HG03521 (cell line): Measurements from ENCODE around the gene SV2A.
"Not testable (repeated sequence)": the region's sequence is repeated elsewhere in the genome, so short reads cannot be mapped to it uniquely, and the experiment has no call there.

Experiments
- ATAC-seq: cut with Tn5 transposase; IDR thresholded peaks from one replicate; pipeline ENCODE4 v1.9.1; 2021; ENCODE audit warnings: mild to moderate bottlenecking, moderate library complexity; ENCODE audit not compliant: unreplicated experiment

Gene SV2A

DNA sequence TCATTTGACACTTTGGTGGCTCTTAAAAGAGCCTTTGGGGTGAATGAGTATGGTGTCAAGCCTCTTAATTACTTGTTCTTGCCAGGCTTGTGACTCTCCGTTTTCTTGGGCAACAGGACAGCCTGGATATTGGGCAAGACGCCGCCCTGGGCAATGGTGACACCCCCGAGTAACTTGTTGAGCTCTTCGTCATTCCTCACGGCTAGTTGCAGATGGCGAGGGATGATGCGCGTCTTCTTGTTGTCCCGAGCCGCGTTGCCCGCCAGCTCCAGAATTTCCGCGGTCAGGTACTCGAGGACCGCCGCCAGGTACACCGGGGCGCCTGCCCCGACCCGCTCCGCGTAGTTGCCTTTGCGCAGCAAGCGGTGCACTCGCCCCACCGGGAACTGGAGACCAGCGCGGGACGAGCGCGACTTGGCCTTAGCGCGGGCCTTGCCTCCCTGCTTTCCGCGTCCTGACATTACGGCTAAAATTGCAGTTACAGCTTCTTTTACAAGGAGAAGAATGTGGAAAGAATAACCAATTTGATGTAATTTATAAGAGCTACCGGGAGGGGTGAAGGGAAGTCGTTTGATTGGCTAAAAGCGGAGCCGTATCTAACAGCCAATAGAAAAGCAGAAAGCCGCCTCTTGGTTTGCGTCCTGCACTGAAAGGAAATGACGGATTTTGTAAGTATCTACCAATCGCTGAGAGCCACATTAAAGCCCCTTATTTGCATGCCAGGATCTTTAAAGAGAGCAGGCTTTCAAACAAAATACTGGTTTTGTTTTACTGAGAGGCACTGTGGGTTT lies 30.0 kb downstream of the SV2A start:
- peak; percentile 37 for ATAC-seq

DNA sequence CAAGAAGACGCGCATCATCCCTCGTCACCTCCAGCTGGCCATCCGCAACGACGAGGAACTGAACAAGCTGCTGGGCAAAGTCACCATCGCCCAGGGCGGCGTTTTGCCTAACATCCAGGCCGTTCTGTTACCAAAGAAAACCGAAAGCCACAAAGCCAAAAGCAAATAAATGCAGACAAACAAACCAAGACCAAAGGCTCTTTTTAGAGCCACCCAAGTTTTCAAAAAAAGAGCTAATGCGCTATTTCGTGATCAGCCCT lies 30.5 kb downstream of the SV2A start:
- ATAC-seq: not testable (repeated sequence)

DNA sequence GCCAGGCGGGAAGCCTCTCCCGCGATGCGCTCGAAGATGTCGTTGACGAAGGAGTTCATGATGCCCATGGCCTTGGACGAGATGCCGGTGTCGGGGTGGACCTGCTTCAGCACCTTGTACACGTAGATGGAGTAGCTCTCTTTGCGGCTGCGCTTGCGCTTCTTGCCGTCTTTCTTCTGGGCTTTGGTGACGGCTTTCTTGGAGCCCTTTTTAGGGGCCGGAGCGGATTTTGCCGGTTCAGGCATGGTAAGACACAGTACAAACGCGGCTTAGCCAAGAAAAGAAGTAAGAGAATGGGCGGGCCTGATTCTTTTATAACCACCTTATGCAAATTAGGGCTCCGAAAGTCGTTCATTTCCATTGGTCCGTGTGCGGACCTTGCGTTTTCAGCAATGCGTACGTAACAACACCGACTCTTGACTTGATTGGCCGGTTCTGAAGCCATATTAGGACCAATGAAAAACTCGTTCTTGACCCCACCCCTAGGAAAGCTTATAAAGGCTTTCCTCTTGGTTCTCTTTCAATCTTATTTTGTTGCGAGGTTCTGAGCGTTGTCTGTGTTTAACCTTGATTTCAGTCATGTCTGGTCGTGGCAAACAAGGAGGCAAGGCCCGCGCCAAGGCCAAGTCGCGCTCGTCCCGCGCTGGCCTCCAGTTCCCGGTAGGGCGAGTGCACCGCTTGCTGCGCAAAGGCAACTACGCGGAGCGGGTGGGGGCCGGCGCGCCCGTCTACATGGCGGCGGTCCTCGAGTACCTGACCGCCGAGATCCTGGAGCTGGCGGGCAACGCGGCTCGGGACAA lies 31.0 kb downstream of the SV2A start:
- ATAC-seq: peak; percentile 59

DNA sequence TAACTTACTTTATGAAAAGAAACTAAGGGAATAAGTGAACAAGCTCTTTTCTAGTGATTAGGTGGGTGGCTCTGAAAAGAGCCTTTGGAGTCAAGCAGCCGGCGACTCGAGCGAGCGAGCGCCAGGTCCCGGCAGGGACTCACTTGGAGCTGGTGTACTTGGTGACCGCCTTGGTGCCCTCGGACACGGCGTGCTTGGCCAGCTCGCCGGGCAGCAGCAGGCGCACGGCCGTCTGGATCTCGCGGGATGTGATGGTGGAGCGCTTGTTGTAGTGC lies 31.6 kb downstream of the SV2A start:
- ATAC-seq: not testable (repeated sequence)

DNA sequence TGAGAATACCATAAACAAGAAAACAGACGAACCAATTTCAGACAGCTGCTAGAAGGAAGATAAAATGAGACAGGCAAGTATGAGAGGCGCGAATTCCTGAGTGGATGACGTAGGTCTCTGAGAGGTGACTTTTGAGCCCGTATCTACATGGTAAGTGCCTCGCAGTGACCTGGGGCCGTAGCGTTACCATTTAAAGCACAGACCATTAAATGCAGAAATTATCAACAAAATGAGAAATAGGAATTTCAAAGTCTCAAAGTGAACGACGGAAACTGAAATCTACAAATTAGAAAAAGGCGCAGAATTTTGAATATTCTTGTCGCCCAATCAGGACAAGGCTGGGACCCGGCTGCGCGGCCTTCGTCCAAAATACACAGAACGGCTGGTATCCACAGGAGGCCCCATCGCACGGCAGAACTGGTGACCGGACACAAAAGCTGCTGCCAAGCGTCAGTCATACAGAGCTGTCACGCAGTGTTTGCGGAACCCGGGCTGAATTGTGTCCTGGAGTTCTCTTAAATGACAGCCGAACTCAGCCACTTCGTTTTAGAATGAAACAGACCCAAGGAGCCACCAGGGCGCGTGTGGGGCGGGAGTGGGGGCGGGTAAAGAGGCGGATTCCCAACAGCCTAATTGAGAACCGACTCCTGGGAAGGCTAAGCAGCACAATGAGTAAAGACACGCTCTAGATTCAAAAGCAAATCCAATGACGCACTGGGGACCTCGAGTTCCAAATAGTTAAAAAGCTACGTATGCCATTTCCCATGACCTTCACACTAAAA lies 32.1 kb downstream of the SV2A start:
- no peak for ATAC-seq

DNA sequence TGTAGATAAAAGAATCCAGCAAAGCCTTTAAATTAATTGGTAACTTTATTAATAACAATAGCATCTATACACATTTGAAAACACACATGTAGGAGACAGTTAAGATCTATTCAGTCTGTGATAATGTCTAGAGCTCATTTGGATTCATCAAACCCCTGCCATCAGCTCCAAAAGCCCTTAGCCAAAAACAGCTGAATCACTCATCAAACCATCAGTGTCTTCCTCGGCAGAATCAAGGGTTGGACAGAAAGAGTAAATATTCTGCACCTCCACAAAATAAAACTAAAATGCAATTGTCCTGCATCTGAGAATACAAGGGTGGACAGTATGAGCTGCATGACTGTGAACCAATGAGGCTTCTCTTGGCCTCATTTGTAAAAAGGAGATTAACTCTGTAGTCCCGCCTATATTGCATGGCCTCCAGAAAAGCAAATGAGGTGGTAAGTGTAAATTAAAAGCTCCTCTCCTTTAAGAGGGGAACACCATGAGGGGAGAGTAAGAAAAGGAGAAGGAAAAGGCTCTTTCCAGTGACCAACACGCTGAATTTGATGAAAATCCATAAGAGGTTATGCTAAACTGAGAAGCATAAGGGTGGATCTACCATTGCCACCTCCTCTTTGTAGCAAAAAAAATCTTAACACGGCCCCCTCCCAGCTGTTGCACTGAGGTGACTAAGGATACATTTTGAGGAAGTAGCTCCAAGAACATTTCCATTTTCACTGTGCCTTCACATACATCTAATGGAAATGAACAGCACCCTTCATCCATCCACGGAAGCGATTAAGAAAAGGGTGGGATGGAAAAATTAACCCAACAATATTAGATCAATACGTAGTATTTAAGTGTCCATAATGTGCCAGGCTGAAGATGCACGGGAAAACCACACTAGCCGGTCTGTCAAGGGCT lies 33.0 kb downstream of the SV2A start:
- ATAC-seq: no peak

DNA sequence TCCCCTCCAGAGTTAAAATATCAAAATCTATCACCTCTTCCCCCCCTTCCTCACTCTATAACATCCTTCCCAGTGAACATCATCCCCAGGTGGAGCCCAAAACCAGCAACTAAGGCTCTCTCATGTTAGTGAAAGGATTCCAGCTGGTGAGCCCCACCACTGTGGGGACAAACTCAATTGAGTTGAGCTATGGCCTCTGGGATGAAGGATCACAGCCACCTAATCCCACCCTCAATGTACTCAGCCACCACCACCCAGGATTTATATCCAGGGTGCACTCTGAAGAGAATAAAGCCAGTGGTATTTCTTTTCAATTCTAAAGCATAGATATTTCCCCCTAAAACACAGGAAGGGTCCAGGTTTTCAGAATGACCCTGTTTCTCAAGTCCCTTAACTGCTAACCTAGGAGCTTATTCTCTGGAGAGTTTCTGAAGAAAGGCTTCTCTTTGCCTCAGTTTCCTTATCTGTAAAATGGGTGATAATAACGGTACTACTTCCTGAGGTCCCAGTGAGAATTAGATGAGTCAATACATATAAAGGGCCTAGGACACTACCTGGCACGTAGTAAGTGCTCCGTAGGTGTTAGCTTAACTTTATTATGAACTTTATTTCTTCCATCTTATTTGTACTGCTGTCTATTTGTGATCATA lies 33.9 kb downstream of the SV2A start:
- no peak for ATAC-seq

DNA sequence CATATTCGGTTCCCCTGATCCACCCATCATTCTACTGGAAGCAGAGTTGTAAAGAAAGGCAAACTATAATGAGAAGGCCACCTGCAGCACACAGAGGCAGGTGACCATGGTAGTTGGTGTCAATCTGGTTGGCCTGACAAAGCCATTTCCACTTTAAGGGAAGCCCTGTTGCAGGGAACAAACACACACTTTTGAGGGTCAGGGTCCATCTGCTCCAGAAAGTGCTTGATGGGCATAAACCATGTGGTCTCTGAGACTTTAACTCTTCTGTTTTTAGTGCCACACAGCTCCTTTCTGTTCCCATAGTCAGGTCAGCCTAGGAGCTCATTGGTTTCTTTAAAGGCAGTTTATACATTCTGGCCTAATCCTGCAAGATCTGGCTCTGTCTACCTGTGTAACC lies 35.8 kb downstream of the SV2A start:
- ATAC-seq: no peak

DNA sequence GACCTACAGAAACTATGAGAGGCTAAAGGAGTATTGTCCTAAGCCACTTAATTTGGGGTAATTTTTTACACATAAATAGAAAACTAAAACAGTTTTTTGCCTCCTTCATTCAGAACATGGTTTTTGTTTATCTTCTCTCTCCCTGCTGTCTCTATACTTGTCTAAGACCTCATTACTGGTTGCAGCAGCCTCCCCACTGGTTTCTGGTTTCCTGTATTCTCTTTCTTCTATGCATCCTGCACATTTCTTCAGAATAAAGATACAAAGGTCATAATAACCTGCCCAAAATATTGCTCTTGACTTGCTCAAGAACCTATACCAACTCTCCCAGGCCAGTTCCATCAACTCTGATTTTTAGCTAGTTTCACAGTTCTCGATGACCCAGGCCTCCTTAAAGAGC lies 38.1 kb downstream of the SV2A start:
- ATAC-seq: no peak

DNA sequence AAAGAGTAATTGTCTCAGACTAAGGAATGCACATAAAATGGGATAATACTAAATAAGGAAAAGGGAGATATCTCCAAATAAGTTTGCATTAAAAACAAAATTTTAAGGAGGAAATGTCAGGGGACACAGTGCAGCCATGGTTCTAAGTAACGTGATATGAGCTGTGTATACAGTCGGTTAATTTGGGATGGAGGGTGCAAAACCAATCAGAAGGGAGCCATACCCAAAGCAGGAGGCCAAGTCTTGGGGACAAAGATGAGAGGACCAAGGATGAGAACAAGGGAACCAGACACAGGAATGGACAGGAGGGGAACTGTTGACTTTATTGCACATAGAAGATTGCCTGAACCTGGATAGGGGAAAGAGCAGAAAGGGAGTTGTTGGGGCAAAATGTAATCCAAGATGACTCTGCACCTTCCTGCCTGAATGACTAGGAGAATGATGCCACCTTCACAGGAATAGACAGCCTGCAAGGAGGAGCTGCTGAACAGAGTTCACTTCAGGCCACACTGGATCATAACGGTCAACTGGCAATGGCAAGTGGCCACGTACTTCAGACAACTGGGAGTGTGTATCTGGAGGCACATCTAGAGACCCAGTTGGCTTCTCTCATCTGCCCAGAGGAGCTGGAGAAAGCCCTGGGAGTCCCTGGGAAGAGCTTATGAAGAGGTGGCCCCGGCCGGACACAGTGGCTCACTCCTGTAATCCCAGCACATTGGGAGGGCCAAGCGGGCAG lies 40.3 kb downstream of the SV2A start:
- ATAC-seq: no peak

DNA sequence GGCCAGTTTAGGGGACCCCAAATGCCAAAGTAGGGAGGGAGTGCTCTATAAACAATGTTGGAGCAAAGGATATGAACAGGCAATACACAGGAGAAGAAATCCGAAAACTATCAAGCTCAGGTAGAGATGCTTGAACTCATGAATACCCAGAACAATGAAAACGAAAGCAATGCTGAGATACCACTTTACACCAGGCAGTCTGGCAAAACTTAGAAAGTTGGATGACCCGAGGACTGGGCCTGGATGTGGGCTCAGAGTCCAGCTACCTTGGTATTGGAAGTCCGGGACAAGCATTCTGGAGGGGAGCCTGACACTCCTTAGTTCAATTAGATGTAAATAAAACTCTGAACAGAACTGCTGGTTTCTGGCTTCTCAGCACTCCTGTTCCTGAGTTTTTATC lies 44.6 kb downstream of the SV2A start:
- not testable (repeated sequence) for ATAC-seq

DNA sequence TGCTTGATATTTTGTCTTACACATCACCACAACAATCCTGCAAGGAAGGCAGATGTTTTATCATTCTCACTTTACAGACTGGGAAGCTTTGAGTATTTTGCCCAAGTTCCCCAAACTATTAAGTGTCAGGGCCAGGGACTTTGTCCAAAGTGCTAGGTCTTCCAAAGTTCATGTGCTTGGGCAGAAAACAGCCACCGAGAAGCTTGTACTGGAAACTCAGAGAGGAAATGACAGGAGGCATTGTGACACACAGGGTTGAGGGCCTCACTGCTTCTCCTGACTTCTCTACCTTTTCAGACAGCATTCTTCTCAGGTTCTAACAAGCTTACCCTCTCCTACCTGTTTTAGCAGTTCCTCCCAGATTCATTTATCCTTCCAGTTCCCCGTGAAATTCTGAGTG lies 50.8 kb downstream of the SV2A start:
- not testable (repeated sequence) for ATAC-seq

DNA sequence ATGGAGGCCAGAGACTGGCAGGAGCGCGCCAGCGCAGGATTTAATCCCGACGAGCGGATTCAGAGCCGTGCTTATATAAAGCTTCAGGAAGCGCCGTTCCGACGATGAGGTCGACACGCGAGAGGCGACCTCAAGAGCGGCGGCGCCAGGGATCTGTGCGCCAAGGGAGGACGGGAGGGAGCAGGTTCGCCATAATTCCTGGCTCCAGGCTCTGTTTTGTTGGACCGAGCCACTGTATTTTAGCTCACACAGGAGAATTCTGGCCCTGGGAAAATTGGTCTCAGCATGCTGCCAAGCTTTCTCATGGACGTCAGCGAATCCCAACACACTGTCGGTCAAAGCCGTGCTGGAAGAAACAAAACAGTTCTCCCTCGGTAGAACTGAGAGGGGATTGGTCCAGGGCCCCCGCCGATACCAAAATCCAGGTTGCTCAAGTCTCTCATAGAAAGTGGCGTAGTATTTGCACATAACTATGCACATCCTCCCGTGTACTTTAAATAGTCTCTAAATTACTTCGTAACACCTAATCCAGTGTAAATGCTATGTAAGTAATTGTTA lies 56.1 kb downstream of the SV2A start:
- not testable (repeated sequence) for ATAC-seq

DNA sequence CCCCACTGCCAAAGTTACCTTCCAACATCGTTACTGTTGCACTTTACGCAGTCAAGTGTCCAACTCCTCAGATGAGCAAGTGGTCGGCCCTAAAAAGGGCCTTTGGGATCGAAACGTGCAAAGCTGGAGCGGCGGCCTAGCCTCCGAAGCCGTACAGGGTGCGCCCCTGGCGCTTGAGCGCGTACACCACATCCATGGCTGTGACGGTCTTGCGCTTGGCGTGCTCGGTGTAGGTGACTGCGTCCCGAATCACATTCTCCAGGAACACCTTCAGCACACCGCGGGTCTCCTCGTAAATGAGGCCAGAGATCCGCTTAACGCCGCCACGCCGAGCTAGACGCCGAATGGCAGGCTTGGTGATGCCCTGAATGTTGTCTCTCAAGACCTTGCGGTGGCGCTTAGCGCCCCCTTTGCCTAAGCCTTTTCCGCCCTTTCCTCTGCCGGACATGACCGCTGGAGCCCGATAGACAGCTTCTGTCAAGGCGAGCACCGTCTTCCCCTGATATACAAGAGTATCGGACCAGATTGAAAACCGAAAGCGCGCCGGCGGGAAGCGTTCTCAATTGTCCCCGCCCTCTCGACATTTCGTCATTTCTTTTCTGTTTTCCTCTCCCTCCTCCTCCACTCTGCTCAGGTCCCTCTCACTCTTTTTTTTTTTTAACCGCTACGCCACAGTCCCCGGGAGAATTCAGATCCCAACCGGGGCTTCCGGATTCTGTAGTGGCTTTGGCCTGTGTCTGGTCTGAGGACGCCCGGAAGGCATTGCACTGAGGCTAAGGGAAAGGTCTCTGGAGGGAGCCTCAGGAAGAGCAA lies 56.8 kb downstream of the SV2A start:
- peak; percentile 55 for ATAC-seq

DNA sequence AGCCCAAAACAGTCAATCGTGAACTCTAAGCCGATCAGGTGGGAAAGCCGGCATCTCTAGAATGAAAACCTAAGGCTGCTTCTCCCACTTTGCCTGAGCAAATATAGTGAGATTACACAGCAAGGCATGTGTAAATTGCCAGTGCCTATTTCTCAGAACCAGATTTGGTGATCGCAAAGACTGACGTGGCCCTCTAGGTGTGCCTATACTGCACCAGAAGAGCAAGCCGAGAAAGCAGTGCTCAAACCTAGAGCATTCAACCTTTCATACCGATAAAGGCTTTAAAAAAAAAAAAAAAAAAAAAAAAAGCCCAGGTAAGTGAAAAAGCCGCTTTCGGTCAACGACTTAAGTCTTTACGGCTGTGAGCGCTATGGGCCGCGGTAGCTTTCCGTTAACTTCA lies 57.4 kb downstream of the SV2A start:
- peak; percentile 4 for ATAC-seq
